OCI-LY7 (cell line): Measurements from ENCODE around the gene PCED1B. TPM values are rescaled to one million over a fixed set of nuclear protein-coding genes. Genes with fewer than 3 reads are reported as not detected.

Experiments used
- BruUV-seq: library from RNA; stranded (reverse); fragments of 400-500 nt; replicated peaks from 2 replicates; lab custom pipeline; 2021; lab: Mats Ljungman, UMichigan
- CTCF ChIA-PET: fragments of 300-600 bp; sonication (Branson Sonifier 250); formaldehyde crosslinking; loops from one replicate; lab custom pipeline; 2022; ENCODE audit warnings: antibody characterized with exemption; ENCODE audit not compliant: unreplicated experiment; lab: Charles Lee
- POLR2A ChIA-PET: fragments of 300-600 bp; sonication (Branson Sonifier 250); formaldehyde crosslinking; loops from one replicate; lab custom pipeline; 2022; ENCODE audit warnings: antibody characterized with exemption; lab: Charles Lee
- DNase-seq: peaks from one replicate; pipeline ENCODE4 v3.0.0-alpha.2; 2015; ENCODE audit warnings: low spot score
- H2AFZ ChIP-seq: fragments of 200-600 bp; sonication (generic), shearing (Covaris generic); 2 replicates; pipeline ENCODE4 v1.6.1; 2014; ENCODE audit warnings: mild to moderate bottlenecking, antibody characterized with exemption, low read length, moderate library complexity
- H3K27ac ChIP-seq: fragments of 200-600 bp; sonication (generic); 2 replicates; pipeline ENCODE4 v1.5.1; 2014; ENCODE audit warnings: mixed run types, low read depth, mild to moderate bottlenecking, moderate library complexity, low read length, inconsistent platforms; ENCODE audit not compliant: poor library complexity, severe bottlenecking
- H3K36me3 ChIP-seq: fragments of 200-600 bp; sonication (generic); 2 replicates; pipeline ENCODE4 v1.6.1; 2014; ENCODE audit warnings: mild to moderate bottlenecking, antibody characterized with exemption, low read length, moderate library complexity, mixed read lengths; ENCODE audit not compliant: insufficient read depth
- H3K4me1 ChIP-seq: fragments of 200-600 bp; sonication (generic); 2 replicates; pipeline ENCODE4 v1.5.1; 2014; ENCODE audit warnings: mild to moderate bottlenecking, low read length; ENCODE audit not compliant: insufficient read depth, poor library complexity, severe bottlenecking
- H3K4me2 ChIP-seq: fragments of 200-600 bp; sonication (generic); 2 replicates; pipeline ENCODE4 v1.6.1; 2014; ENCODE audit warnings: mild to moderate bottlenecking, low read length
- H3K4me3 ChIP-seq: fragments of 200-600 bp; sonication (generic); 2 replicates; pipeline ENCODE4 v1.5.1; 2014; ENCODE audit warnings: mild to moderate bottlenecking, low read depth, low read length; ENCODE audit not compliant: poor library complexity, severe bottlenecking
- H3K79me2 ChIP-seq: fragments of 200-600 bp; sonication (generic); 2 replicates; pipeline ENCODE4 v1.6.1; 2016; ENCODE audit warnings: low read depth, mild to moderate bottlenecking, low read length, moderate library complexity, mixed read lengths; ENCODE audit not compliant: insufficient read depth
- H3K9me2 ChIP-seq: fragments of 200-600 bp; sonication (generic); 2 replicates; pipeline ENCODE4 v1.6.1; 2016; ENCODE audit warnings: mild to moderate bottlenecking, low read length, mixed read lengths; ENCODE audit not compliant: insufficient read depth
- H3K9me3 ChIP-seq: fragments of 200-600 bp; sonication (generic); 2 replicates; pipeline ENCODE4 v1.6.1; 2014; ENCODE audit warnings: mild to moderate bottlenecking, mixed run types, low read length, mixed read lengths
- H4K20me1 ChIP-seq: fragments of 200-600 bp; sonication (generic); 2 replicates; pipeline ENCODE4 v1.6.1; 2014; ENCODE audit warnings: mild to moderate bottlenecking, antibody characterized with exemption, low read length, moderate library complexity, mixed read lengths; ENCODE audit not compliant: insufficient read depth
- CTCF ChIP-seq: fragments of 200-600 bp; sonication (generic); conservative IDR thresholded peaks from 2 replicates; pipeline ENCODE4 v1.5.1; 2014; ENCODE audit warnings: mild to moderate bottlenecking, antibody characterized with exemption, low read length, moderate library complexity, mixed read lengths
- EZH2phosphoT487 ChIP-seq: fragments of 200-600 bp; sonication (generic); IDR thresholded peaks from 2 replicates; pipeline ENCODE4 v1.6.1; 2018; ENCODE audit warnings: low read depth, borderline replicate concordance, mild to moderate bottlenecking, mixed run types, antibody characterized with exemption, low read length, moderate library complexity, mixed read lengths
- intact Hi-C: fragments of 100-400 bp; cut with micrococcal nuclease; formaldehyde crosslinking; loops from one replicate; pipeline ENCODE4 v1.10.0; 2022; ENCODE audit not compliant: unreplicated experiment
- total RNA-seq, 2 experiments: library from RNA; depleted of rRNA in 1 of 2; stranded (reverse); fragments of >200 nt in 1 of 2; shearing (Covaris generic) in 1 of 2; gene quantifications; 2 replicates each; pipeline ENCODE4 v1.2.3, GENCODE V29; 2014 to 2022

Gene PCED1B
- total RNA-seq, 2 experiments from 2014 or later, result 8.4 to 24.3 TPM

GRCh38 chr12:47160316-47161244, 81.2 kb downstream of the PCED1B start:
- no peak overlapping the region for H3K4me3 ChIP-seq
- no peak for TF ChIP-seq EZH2phosphoT487
- TF ChIP-seq CTCF, result no peak
- BruUV-seq, result no TSS peak
- H3K36me3 ChIP-seq, result no peaks in the 10 kb centered on the region
- no peaks in the 10 kb centered on the region for H3K9me2 ChIP-seq
- H2AFZ ChIP-seq, result no peak overlapping the region
- no peaks in the 10 kb centered on the region for H3K79me2 ChIP-seq
- no peaks in the 10 kb centered on the region for H3K4me1 ChIP-seq
- CTCF ChIA-PET, result no interaction called here
- no peak overlapping the region for H3K27ac ChIP-seq
- H4K20me1 ChIP-seq, result no peaks in the 10 kb centered on the region
- DNase-seq, result no peak
- no peaks in the 10 kb centered on the region for H3K9me3 ChIP-seq
- POLR2A ChIA-PET, result no interaction called here
- intact Hi-C loops, result no loop called here
- no peak overlapping the region for H3K4me2 ChIP-seq

GRCh38 chr12:47164116-47164515, 84.7 kb downstream of the PCED1B start:
- Histone ChIP-seq H3K36me3 (no peaks in the 10 kb centered on the region), H3K9me3 (no peaks in the 10 kb centered on the region; the same call in 1 of the 2 replicates), H3K79me2 (no peaks in the 10 kb centered on the region), H3K4me1 (no peaks in the 10 kb centered on the region), H3K27ac (no peak overlapping the region), H3K9me2 (no peaks in the 10 kb centered on the region), H3K4me3 (no peak overlapping the region), H3K4me2 (no peak overlapping the region), H2AFZ (no peak overlapping the region), H4K20me1 (no peaks in the 10 kb centered on the region)
- TF ChIP-seq CTCF, result no peak
- TF ChIP-seq EZH2phosphoT487, result no peak
- ChIA-PET CTCF (no interaction called here), POLR2A (interaction anchor here (1.1 kb wide), 1 partner anchor 43 kb away, joined by 3 read pairs; no protein-coding TSS in a partner anchor)
- DNase-seq, result no peak
- no TSS peak for BruUV-seq
- intact Hi-C loops, result no loop called here
